ENCODE data around the gene ADCK1. TPM values are rescaled to one million over a fixed set of nuclear protein-coding genes. Genes with fewer than 3 reads are reported as not detected.
"Not testable (repeated sequence)": the region's sequence is repeated elsewhere in the genome, so short reads cannot be mapped to it uniquely, and the experiment has no call there.

Gene ADCK1
- total RNA-seq, 3 donors from 2014 or later = 7.7 to 10.9 (median 9.3) TPM

DNA sequence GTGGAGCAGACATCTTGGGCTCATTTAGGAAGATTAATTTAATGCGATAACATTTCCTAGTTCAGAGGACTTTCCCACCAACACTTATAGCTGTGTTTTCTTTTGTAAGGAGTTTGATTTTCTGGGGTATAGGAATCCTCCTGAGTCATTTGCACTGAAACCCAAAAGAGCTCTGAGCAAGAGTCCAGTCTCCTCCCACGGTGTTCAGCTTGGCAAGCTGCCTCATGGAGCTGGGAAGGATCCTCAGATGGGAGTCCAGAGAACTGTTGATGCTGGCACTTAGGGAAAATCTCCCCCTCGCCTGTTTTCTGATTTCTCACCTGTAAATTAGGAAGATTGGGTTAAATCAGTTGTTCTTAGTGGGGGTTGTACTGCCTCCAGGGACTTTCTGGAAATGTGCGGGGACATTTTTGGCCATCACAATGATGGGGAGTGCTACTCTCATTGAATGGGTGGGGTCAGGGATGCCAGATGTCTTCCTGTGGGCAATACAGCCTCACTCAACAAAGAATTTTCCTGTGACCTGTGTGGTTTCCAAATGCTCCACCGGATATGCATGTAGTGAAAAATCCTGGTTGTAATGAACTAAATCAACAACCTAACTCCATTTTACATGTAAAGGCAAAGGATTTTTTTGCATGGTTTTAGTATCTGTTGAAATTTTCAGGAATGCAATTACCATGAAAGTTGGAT is 150.6 kb downstream of the ADCK1 start:
- DNase-seq = no peak
- Mint-ChIP-seq H3K4me3 (no peak overlapping the region), H3K27me3 (ENCODE audit: low read depth) (peaks cover 2% of the 10 kb centered on the region), H3K4me1 (ENCODE audit: low read depth) (no peaks in the 10 kb centered on the region), H3K9me3 (peaks cover 11% of the 10 kb centered on the region), H3K36me3 (ENCODE audit: insufficient read depth) (no peaks in the 10 kb centered on the region)
- ATAC-seq = no peak

- Mint-ChIP-seq H3K36me3 (ENCODE audit: insufficient read depth) (no peaks in the 10 kb centered on the region), H3K27me3 (ENCODE audit: low read depth) (peaks cover 4% of the 10 kb centered on the region), H3K4me1 (ENCODE audit: low read depth) (no peaks in the 10 kb centered on the region), H3K4me3 (no peak overlapping the region), H3K9me3 (no peaks in the 10 kb centered on the region)
- DNase-seq = no peak
- ATAC-seq = no peak
Measured at GRCh38 chr14:77955816-77956484, 156.0 kb downstream of the ADCK1 start.

- H3K27me3 Mint-ChIP-seq (ENCODE audit: low read depth) = peaks cover 17% of the 10 kb centered on the region
- ATAC-seq = not testable (repeated sequence)
Measured at GRCh38 chr14:77959686-77960085, 159.8 kb downstream of the ADCK1 start.

DNA sequence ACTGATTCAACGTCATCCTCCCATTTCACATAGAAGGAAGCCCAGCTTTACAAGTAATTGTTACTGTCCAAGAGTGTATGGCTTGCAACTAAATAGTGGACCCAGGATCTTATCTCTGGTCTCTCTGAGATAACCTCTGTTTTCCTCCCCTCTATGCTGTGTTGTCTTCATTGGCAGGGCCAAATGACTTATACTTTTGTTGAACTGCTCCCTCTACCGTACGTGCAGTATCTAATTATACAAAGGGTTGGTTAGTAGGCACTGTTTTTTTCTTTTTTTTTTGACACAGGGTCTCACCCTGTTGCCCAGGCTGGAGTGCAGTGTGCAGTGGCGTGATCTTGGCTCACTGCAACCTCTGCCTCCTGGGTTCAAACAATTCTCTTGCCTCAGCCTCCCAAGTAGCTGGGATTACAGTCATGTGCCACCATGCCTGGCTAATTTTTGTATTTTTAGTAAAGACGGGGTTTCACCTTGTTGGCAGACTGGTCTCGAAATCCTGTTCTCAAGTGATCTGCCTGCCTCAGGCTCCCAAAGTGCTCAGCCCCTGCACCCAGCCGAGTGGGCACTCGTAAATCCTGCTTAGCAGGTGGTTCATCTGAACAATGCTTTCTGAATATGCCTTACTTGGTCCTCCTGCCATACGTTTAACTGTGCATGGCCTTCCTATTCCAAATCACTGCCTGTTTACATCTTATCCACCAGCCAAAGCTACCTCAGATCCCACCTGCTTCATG is 162.1 kb downstream of the ADCK1 start:
- H3K4me3 Mint-ChIP-seq = no peak overlapping the region
- ATAC-seq = no peak
- peaks cover 27% of the 10 kb centered on the region for H3K27me3 Mint-ChIP-seq (ENCODE audit: low read depth)
- no peak for DNase-seq
- H3K9me3 Mint-ChIP-seq = no peaks in the 10 kb centered on the region
- H3K4me1 Mint-ChIP-seq (ENCODE audit: low read depth) = peaks cover 3% of the 10 kb centered on the region
- no peaks in the 10 kb centered on the region for H3K36me3 Mint-ChIP-seq (ENCODE audit: insufficient read depth)

More at GRCh38 chr14:77959686-77960085, 159.8 kb downstream of the ADCK1 start:
- not testable (repeated sequence) for DNase-seq; H3K36me3 Mint-ChIP-seq (ENCODE audit: insufficient read depth); H3K4me1 Mint-ChIP-seq (ENCODE audit: low read depth); H3K4me3 Mint-ChIP-seq; H3K9me3 Mint-ChIP-seq

DNA sequence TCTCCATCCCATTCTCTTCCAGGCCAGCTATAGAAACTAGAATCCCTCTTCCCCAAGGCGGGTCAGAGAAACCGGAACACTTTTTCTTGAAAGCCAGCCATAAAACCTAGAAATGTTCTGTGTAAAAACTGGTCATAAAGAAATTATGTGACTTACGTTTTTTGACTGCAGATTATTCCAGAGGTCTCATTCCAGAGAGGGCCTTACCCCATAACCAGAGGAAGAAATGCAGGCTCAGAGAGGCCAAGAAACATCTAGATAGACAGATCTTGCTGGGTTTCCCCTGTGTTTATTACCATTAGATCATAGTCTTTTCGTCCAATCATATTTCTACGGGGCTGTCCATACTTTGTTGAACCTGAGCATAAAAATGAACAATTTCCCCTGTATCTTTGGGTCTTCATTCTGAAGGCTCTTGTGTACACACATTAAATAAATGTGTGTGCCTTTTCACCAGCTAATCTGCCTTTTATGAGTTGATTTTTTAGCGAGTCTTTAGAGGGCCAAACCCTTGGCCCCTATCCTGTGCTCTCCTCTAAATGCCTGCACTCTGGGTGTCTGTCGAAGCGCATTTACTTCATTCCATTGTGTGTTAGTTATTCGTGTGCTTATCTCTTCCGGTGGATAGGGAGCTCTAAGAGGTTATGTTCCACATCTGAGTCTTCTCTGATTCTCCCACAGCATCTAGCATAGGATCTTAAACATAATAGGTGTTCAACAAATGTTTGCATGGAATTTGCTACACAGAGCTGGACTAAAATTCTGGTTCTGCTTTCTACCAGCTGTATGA is 163.0 kb downstream of the ADCK1 start:
- no peak overlapping the region for H3K4me3 Mint-ChIP-seq
- ATAC-seq (no peak), DNase-seq (no peak)
- H3K27me3 Mint-ChIP-seq (ENCODE audit: low read depth) = peaks cover 32% of the 10 kb centered on the region
- H3K4me1 Mint-ChIP-seq (ENCODE audit: low read depth) = peaks cover 3% of the 10 kb centered on the region
- no peaks in the 10 kb centered on the region for H3K36me3 Mint-ChIP-seq (ENCODE audit: insufficient read depth)
- H3K9me3 Mint-ChIP-seq = no peaks in the 10 kb centered on the region

DNA sequence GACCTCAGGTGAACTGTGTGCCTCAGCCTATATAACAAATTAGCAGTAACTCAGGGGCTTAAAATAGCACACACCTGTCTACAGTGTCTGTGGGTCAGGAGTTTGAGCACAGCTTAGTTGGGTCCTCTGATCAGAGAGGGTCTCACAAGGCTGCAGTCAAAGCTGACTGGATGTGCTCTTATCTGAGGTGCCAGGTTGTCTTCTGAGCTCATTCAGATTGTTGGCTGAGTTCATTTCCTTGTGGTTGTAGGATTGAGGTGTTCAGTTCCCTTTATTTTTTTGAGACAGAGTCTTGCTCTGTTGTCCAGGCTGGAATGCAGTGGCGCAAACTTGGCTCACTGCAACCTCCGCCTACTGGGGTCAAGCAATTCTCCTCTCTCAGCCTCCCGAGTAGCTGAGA is 164.7 kb downstream of the ADCK1 start:
- DNase-seq (no peak), ATAC-seq (no peak)
- peaks cover 34% of the 10 kb centered on the region for H3K27me3 Mint-ChIP-seq (ENCODE audit: low read depth)
- no peaks in the 10 kb centered on the region for H3K36me3 Mint-ChIP-seq (ENCODE audit: insufficient read depth)
- no peaks in the 10 kb centered on the region for H3K9me3 Mint-ChIP-seq
- H3K4me3 Mint-ChIP-seq = no peak overlapping the region
- peaks cover 3% of the 10 kb centered on the region for H3K4me1 Mint-ChIP-seq (ENCODE audit: low read depth)

GRCh38 chr14:77965050-77965449 is 165.1 kb downstream of the ADCK1 start:
- Mint-ChIP-seq H3K4me3 (no peak overlapping the region), H3K9me3 (no peaks in the 10 kb centered on the region), H3K27me3 (ENCODE audit: low read depth) (peaks cover 36% of the 10 kb centered on the region), H3K4me1 (ENCODE audit: low read depth) (peaks cover 3% of the 10 kb centered on the region), H3K36me3 (ENCODE audit: insufficient read depth) (no peaks in the 10 kb centered on the region)
- no peak for ATAC-seq
- no peak for DNase-seq

GRCh38 chr14:77965919-77966435 is 166.1 kb downstream of the ADCK1 start:
- H3K9me3 Mint-ChIP-seq = no peaks in the 10 kb centered on the region
- DNase-seq (no peak), ATAC-seq (no peak)
- peaks cover 38% of the 10 kb centered on the region for H3K27me3 Mint-ChIP-seq (ENCODE audit: low read depth)
- no peaks in the 10 kb centered on the region for H3K36me3 Mint-ChIP-seq (ENCODE audit: insufficient read depth)
- no peak overlapping the region for H3K4me3 Mint-ChIP-seq
- H3K4me1 Mint-ChIP-seq (ENCODE audit: low read depth) = peaks cover 3% of the 10 kb centered on the region

DNA sequence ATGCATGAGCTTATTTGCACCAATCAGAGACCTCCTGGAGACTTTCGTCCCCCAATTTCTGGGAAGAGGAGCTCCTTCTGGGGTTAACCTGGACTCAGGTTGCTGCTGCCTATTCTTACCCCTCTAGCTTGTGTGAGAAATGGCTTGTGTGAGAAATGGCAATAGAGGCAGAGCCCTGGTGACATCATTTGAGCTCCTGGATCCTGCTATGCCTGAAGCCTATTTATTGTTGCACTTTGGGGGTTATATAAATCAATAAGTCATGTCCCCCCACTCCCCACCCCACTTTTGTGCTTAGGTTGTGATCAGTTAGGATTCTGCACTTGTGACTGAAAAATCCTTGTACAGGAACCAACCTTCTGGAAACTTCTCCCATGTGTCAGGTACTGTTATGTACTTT is 167.2 kb downstream of the ADCK1 start:
- Mint-ChIP-seq H3K36me3 (ENCODE audit: insufficient read depth) (no peaks in the 10 kb centered on the region), H3K27me3 (ENCODE audit: low read depth) (peaks cover 34% of the 10 kb centered on the region), H3K4me1 (ENCODE audit: low read depth) (peaks cover 3% of the 10 kb centered on the region), H3K4me3 (no peak overlapping the region), H3K9me3 (no peaks in the 10 kb centered on the region)
- ATAC-seq = no peak
- DNase-seq = no peak

DNA sequence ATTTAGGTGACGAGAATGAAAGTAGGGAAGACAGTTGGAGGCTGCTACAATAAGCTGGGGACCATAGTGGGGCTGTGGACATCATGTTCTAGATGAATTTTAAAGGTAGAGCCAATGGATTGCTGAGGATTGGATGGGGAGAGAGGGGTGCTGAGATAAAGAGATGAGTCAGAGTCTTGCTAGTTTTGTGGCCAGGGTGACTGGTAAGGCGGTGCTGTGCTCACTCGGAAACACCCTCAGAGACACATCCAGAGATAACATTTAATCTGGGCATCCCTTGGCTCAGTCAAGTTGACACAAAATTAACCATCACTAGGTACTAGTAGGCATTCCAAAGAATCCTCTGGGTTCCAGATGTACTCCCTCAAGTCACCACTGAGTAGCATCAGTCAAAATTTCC is 170.7 kb downstream of the ADCK1 start:
- DNase-seq = no peak
- Mint-ChIP-seq H3K36me3 (ENCODE audit: insufficient read depth) (no peaks in the 10 kb centered on the region), H3K27me3 (ENCODE audit: low read depth) (peaks cover 21% of the 10 kb centered on the region), H3K4me1 (ENCODE audit: low read depth) (peaks cover 2% of the 10 kb centered on the region), H3K4me3 (no peak overlapping the region), H3K9me3 (no peaks in the 10 kb centered on the region)
- ATAC-seq = no peak

- Mint-ChIP-seq H3K4me3 (no peak overlapping the region), H3K9me3 (no peaks in the 10 kb centered on the region), H3K4me1 (ENCODE audit: low read depth) (no peaks in the 10 kb centered on the region), H3K27me3 (ENCODE audit: low read depth) (peaks cover 8% of the 10 kb centered on the region), H3K36me3 (ENCODE audit: insufficient read depth) (no peaks in the 10 kb centered on the region)
- ATAC-seq (no peak), DNase-seq (no peak)
Measured at GRCh38 chr14:77973246-77973645, 173.3 kb downstream of the ADCK1 start.

- Mint-ChIP-seq H3K4me1 (ENCODE audit: low read depth) (no peaks in the 10 kb centered on the region), H3K36me3 (ENCODE audit: insufficient read depth) (no peaks in the 10 kb centered on the region), H3K9me3 (no peaks in the 10 kb centered on the region), H3K27me3 (ENCODE audit: low read depth) (peaks cover 29% of the 10 kb centered on the region), H3K4me3 (no peak overlapping the region)
- no peak for DNase-seq
- ATAC-seq = no peak
Measured at GRCh38 chr14:77976591-77976990, 176.7 kb downstream of the ADCK1 start.

DNA sequence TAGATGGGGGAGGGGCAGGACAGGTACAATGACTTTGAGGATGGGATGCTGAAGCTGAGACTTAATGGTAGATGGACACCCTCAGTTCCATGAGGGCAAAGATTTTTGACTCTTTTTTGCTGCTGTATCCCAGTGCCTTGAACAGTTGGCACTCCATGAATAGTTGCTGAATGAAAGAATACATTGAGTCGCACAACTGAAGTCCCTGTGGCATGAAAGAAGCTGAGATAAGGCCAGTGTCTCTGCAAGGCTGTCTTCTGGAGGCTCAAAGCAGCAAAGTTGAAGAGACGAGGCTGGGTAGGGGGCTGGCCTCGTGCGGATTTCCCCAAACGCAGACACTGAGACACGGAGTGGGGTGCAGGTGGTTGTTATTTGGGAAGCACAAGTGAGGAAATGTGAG is 179.3 kb downstream of the ADCK1 start:
- DNase-seq = no peak
- Mint-ChIP-seq H3K27me3 (ENCODE audit: low read depth) (peaks cover 31% of the 10 kb centered on the region), H3K9me3 (no peaks in the 10 kb centered on the region), H3K4me3 (no peak overlapping the region), H3K36me3 (ENCODE audit: insufficient read depth) (no peaks in the 10 kb centered on the region), H3K4me1 (ENCODE audit: low read depth) (no peaks in the 10 kb centered on the region)
- no peak for ATAC-seq

All from activated T-cell treated with anti-CD3 and anti-CD28 coated beads, Interleukin-2, amount 50 U/mL, for 4 hours (primary cell).